Measurements from ENCODE around the gene RABL2B. TPM values are rescaled to one million over a fixed set of nuclear protein-coding genes. Genes with fewer than 3 reads are reported as not detected.

The RABL2B gene
- total and polyA plus RNA-seq, 2 experiments from 2014 or later: 13.0 to 37.0 TPM

- TF ChIP-seq CTCF (IDR thresholded peaks at IDR 0.05; ENCODE audit: low read depth, low read length): no peak
- DNase-seq (ENCODE audit: low read depth in 1 of 2, low spot score in 1 of 2): no peak
- Histone ChIP-seq H3K4me3 (no peak overlapping the region), H3K27ac (no peak overlapping the region), H3K27me3 (peaks cover 39% of the 10 kb centered on the region), H3K9me3 (ENCODE audit: low read depth) (no peaks in the 10 kb centered on the region), H3K4me1 (ENCODE audit: low read depth) (no peaks in the 10 kb centered on the region), H3K36me3 (no peaks in the 10 kb centered on the region)
Measured at GRCh38 chr22:50725597-50725996, 57.8 kb downstream of the RABL2B start.

GRCh38 chr22:50724616-50725015, 58.8 kb downstream of the RABL2B start:
- H3K27me3 ChIP-seq: peaks cover 39% of the 10 kb centered on the region
- no peaks in the 10 kb centered on the region for H3K4me1 ChIP-seq (ENCODE audit: low read depth)
- no peak overlapping the region for H3K27ac ChIP-seq
- H3K36me3 ChIP-seq: no peaks in the 10 kb centered on the region
- no peaks in the 10 kb centered on the region for H3K9me3 ChIP-seq (ENCODE audit: low read depth)
- DNase-seq (ENCODE audit: low read depth in 1 of 2, low spot score in 1 of 2): no peak
- TF ChIP-seq CTCF (IDR thresholded peaks at IDR 0.05; ENCODE audit: low read depth, low read length): no peak
- H3K4me3 ChIP-seq: no peak overlapping the region

GRCh38 chr22:50723991-50724390, 59.4 kb downstream of the RABL2B start:
- Histone ChIP-seq H3K4me3 (no peak overlapping the region), H3K36me3 (no peaks in the 10 kb centered on the region), H3K27me3 (peaks cover 41% of the 10 kb centered on the region), H3K9me3 (ENCODE audit: low read depth) (no peaks in the 10 kb centered on the region), H3K27ac (no peak overlapping the region), H3K4me1 (ENCODE audit: low read depth) (no peaks in the 10 kb centered on the region)
- no peak for DNase-seq (ENCODE audit: low read depth in 1 of 2, low spot score in 1 of 2)
- no peak for TF ChIP-seq CTCF (IDR thresholded peaks at IDR 0.05; ENCODE audit: low read depth, low read length)

- no peak for TF ChIP-seq CTCF (IDR thresholded peaks at IDR 0.05; ENCODE audit: low read depth, low read length)
- Histone ChIP-seq H3K9me3 (ENCODE audit: low read depth) (no peaks in the 10 kb centered on the region), H3K27me3 (peaks cover 46% of the 10 kb centered on the region), H3K36me3 (no peaks in the 10 kb centered on the region), H3K4me1 (ENCODE audit: low read depth) (no peaks in the 10 kb centered on the region), H3K27ac (no peak overlapping the region), H3K4me3 (no peak overlapping the region)
- no peak for DNase-seq (ENCODE audit: low read depth in 1 of 2, low spot score in 1 of 2)
Measured at GRCh38 chr22:50722716-50723428, 60.6 kb downstream of the RABL2B start.

- Histone ChIP-seq H3K36me3 (no peaks in the 10 kb centered on the region), H3K27ac (no peak overlapping the region), H3K9me3 (ENCODE audit: low read depth) (no peaks in the 10 kb centered on the region), H3K4me1 (ENCODE audit: low read depth) (no peaks in the 10 kb centered on the region), H3K27me3 (peaks cover 53% of the 10 kb centered on the region), H3K4me3 (no peak overlapping the region)
- DNase-seq (ENCODE audit: low read depth in 1 of 2, low spot score in 1 of 2): no peak
- no peak for TF ChIP-seq CTCF (IDR thresholded peaks at IDR 0.05; ENCODE audit: low read depth, low read length)
Measured at GRCh38 chr22:50722048-50722701, 61.3 kb downstream of the RABL2B start.
